IgD-negative memory B cell (primary cell): ENCODE measurements around the gene MSX1. TPM values are rescaled to one million over a fixed set of nuclear protein-coding genes. Genes with fewer than 3 reads are reported as not detected.
"Not testable (repeated sequence)": the region's sequence is repeated elsewhere in the genome, so short reads cannot be mapped to it uniquely, and the experiment has no call there.

Experiments
- H3K27ac Mint-ChIP-seq, 3 donors: one replicate each; pipeline ENCODE4 v1.8.0; 2020 to 2022; ENCODE audit warnings: mild to moderate bottlenecking in 3 of 3, mixed read lengths in 3 of 3, moderate library complexity in 1 of 3
- H3K27me3 Mint-ChIP-seq: one replicate; pipeline ENCODE4 v1.8.0; 2021; ENCODE audit warnings: mixed read lengths
- H3K36me3 Mint-ChIP-seq: one replicate; pipeline ENCODE4 v1.8.0; 2020; ENCODE audit warnings: mild to moderate bottlenecking, mixed read lengths
- H3K4me1 Mint-ChIP-seq, 3 donors: one replicate each; pipeline ENCODE4 v1.8.0; 2020 to 2022; ENCODE audit warnings: mixed read lengths in 3 of 3, mild to moderate bottlenecking in 1 of 3
- H3K4me3 Mint-ChIP-seq, 4 donors: one replicate each; pipeline ENCODE4 v1.8.0; 2020 to 2022; ENCODE audit warnings: mild to moderate bottlenecking in 4 of 4, mixed read lengths in 4 of 4, moderate library complexity in 3 of 4
- H3K9me3 Mint-ChIP-seq, 3 donors: one replicate each; pipeline ENCODE4 v1.8.0; 2020 to 2021; ENCODE audit warnings: mixed read lengths in 3 of 3, mild to moderate bottlenecking in 1 of 3
- polyA plus RNA-seq: library from polyadenylated mRNA; unstranded; fragments of 300-500 nt; fragmentation: Illumina TruSeq; gene quantifications from one replicate; pipeline ENCODE4 v1.2.3, GENCODE V29; 2021

Gene MSX1
- polyA plus RNA-seq = 0.18 TPM

GRCh38 chr4:4859325-4859798 lies at the start of gene MSX1:
Gene MSX1 (plus strand): TSS chr4:4859665. CDS start chr4:4859900, 235 bp downstream.
- Mint-ChIP-seq H3K27ac (peak within 1 kb of the TSS; percentile 76 to 95 (median 95)), H3K27me3 (peaks cover 63% of the 10 kb centered on the region), H3K4me3 (peak within 1 kb of the TSS; percentile 75 to 91 (median 82))

GRCh38 chr4:4810092-4810774 lies 49.2 kb upstream of the MSX1 start:
- H3K4me1 Mint-ChIP-seq = no peaks in the 10 kb centered on the region
- no peaks in the 10 kb centered on the region for H3K36me3 Mint-ChIP-seq
- no peak overlapping the region for H3K27ac Mint-ChIP-seq
- H3K9me3 Mint-ChIP-seq = peaks cover 0 to 23% (median 9%) of the 10 kb centered on the region in 3 donors
- H3K4me3 Mint-ChIP-seq = no peak overlapping the region
- peaks cover 12% of the 10 kb centered on the region for H3K27me3 Mint-ChIP-seq

More at GRCh38 chr4:4859325-4859798, at the start of gene MSX1:
- H3K4me1 Mint-ChIP-seq = peaks cover 11 to 14% (median 11%) of the 10 kb centered on the region in 3 donors
- H3K9me3 Mint-ChIP-seq = peaks cover 0 to 28% (median 0%) of the 10 kb centered on the region in 3 donors
- peaks cover 2% of the 10 kb centered on the region for H3K36me3 Mint-ChIP-seq

GRCh38 chr4:4810778-4811177 lies 48.7 kb upstream of the MSX1 start:
- peaks cover 12% of the 10 kb centered on the region for H3K27me3 Mint-ChIP-seq
- H3K4me1 Mint-ChIP-seq = no peaks in the 10 kb centered on the region
- no peak overlapping the region for H3K27ac Mint-ChIP-seq
- H3K9me3 Mint-ChIP-seq = peaks cover 3 to 26% (median 9%) of the 10 kb centered on the region in 3 donors
- no peaks in the 10 kb centered on the region for H3K36me3 Mint-ChIP-seq
- no peak overlapping the region for H3K4me3 Mint-ChIP-seq

DNA sequence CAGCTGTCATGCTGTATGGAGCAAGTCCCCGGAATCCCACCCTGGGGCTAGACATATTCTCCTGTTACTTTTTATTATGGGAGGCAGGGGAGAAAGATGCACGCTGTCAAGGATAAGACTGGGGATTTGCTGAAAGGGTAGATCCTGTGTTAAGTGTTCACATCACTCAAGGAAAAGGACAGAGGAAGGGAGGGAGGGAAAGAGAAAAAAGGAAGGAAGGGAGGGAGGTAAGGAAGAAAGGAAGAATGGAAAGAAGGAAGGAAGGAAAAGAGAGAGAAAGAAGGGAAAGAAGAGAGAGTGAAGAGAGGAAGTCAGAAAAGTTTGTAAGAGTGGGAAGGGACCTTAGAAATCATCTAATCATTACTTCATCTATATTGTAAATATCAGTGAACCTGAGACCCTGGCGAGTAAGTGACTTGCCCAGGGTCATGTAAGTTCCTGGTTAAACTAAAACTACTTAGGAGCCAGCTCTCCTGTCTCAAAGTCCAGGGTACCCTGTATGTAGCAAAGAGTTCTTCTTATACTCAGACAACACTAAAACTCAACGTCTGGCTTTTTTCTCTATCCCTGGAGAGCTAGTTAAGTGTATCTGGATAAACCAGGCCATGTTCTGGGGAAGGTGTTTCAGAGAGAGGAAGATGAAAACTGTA lies 47.2 kb upstream of the MSX1 start:
- H3K4me3 Mint-ChIP-seq = no peak overlapping the region
- H3K9me3 Mint-ChIP-seq = peaks cover 9 to 40% (median 16%) of the 10 kb centered on the region in 3 donors
- no peak overlapping the region for H3K27ac Mint-ChIP-seq
- H3K36me3 Mint-ChIP-seq = no peaks in the 10 kb centered on the region
- peaks cover 12% of the 10 kb centered on the region for H3K27me3 Mint-ChIP-seq
- H3K4me1 Mint-ChIP-seq = no peaks in the 10 kb centered on the region

DNA sequence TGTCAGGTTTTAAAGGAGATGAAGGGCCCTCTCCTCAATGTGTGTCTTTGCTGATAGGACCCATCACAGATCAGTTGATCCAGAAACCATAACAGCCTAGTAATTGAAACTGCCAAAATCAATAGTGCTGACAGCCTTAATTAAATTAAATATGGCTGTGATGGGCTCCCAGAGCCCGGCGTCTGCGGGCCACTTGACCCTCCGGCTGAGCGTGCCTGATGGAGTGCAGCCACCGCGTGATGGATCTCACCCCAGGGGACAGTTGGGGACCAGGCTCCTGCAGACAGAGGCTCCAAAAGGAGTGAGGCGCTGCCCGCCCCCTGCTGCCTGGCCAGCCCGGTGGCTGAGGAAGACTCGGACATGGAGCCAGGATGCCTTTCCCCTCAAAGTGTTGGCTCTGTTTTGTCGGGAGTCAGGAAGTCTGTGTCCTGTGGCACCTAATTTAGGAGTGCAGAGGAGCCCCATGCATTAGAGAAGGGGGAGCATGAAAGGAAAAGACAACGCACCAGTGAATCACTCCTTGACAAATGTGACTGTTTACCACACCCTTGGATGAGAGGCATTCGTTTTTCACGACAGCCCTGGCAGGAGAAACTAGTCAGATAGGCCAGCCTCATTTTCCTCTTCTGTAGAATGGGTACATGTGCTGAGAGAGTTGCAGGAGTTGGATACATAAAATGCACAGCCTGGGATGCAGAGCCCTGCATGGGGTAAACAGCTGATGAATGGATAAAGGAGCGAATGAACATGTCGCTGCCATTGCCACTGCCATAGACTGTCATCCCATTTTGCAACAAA lies 40.9 kb upstream of the MSX1 start:
- Mint-ChIP-seq H3K4me1 (no peaks in the 10 kb centered on the region), H3K9me3 (peaks cover 10 to 35% (median 33%) of the 10 kb centered on the region in 3 donors), H3K27me3 (peaks cover 2% of the 10 kb centered on the region), H3K27ac (no peak overlapping the region), H3K36me3 (peaks cover 1% of the 10 kb centered on the region), H3K4me3 (peak overlapping the region in 1 of 4 donors; percentile 60)

- H3K36me3 Mint-ChIP-seq = peaks cover 1% of the 10 kb centered on the region
Measured at GRCh38 chr4:4819213-4819606, 40.3 kb upstream of the MSX1 start.

DNA sequence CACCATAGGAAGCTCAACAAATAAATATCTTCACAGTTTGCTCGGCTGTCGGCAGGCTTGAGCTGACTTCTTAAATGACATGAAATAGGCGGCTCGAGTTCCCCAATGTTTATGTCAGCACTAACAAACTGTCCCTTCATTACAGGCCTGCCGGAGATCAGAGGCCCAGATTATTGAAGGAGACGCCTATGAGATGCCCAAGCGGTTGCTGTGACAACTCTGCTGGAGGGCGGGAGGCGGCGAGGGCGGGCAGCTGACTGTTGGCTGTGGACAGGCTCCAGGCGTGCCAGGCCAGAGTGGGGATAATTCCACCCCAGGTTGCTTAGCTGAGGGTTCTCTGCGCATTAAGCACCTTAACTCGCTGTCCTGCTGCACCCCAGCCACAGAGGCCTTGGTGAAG lies 39.2 kb upstream of the MSX1 start:
- Mint-ChIP-seq H3K27ac (no peak overlapping the region), H3K9me3 (peaks cover 10 to 43% (median 31%) of the 10 kb centered on the region in 3 donors), H3K4me1 (no peaks in the 10 kb centered on the region), H3K4me3 (no peak overlapping the region), H3K36me3 (peaks cover 1% of the 10 kb centered on the region), H3K27me3 (peaks cover 2% of the 10 kb centered on the region)

More at GRCh38 chr4:4819213-4819606, 40.3 kb upstream of the MSX1 start:
- peaks cover 10 to 35% (median 31%) of the 10 kb centered on the region in 3 donors for H3K9me3 Mint-ChIP-seq
- no peak overlapping the region for H3K4me3 Mint-ChIP-seq
- peaks cover 2% of the 10 kb centered on the region for H3K27me3 Mint-ChIP-seq
- H3K4me1 Mint-ChIP-seq = no peaks in the 10 kb centered on the region
- no peak overlapping the region for H3K27ac Mint-ChIP-seq

- H3K9me3 Mint-ChIP-seq = peaks cover 12 to 43% (median 30%) of the 10 kb centered on the region in 3 donors
- peaks cover 1% of the 10 kb centered on the region for H3K36me3 Mint-ChIP-seq
- peaks cover 2% of the 10 kb centered on the region for H3K27me3 Mint-ChIP-seq
- no peak overlapping the region for H3K4me3 Mint-ChIP-seq
- H3K27ac Mint-ChIP-seq = no peak overlapping the region
- H3K4me1 Mint-ChIP-seq = no peaks in the 10 kb centered on the region
Measured at GRCh38 chr4:4820739-4821138, 38.7 kb upstream of the MSX1 start.

DNA sequence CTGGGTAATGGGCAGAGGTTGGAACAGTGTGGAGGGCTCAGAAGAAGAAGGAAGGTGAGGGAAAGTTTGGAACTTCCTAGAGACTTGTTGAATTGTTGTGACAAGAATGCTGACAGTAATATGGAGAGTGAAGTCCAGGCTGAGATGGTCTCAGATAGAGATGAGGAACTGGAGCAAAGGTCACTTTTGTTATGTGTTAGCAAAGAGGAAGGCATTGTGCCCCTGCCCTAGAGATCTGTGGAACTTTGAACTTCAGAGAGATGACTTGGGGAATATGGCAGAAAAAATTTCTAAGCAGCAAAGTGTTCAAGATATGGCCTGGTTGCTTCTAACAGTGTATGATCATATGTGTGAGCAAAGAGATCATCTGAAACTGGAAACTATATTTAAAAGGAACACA lies 37.9 kb upstream of the MSX1 start:
- H3K27ac Mint-ChIP-seq = no peak overlapping the region
- H3K9me3 Mint-ChIP-seq = peaks cover 15 to 38% (median 24%) of the 10 kb centered on the region in 3 donors
- peaks cover 2% of the 10 kb centered on the region for H3K27me3 Mint-ChIP-seq
- no peaks in the 10 kb centered on the region for H3K4me1 Mint-ChIP-seq
- H3K36me3 Mint-ChIP-seq = peaks cover 1% of the 10 kb centered on the region
- peak overlapping the region in 1 of 4 donors; percentile 32 for H3K4me3 Mint-ChIP-seq

DNA sequence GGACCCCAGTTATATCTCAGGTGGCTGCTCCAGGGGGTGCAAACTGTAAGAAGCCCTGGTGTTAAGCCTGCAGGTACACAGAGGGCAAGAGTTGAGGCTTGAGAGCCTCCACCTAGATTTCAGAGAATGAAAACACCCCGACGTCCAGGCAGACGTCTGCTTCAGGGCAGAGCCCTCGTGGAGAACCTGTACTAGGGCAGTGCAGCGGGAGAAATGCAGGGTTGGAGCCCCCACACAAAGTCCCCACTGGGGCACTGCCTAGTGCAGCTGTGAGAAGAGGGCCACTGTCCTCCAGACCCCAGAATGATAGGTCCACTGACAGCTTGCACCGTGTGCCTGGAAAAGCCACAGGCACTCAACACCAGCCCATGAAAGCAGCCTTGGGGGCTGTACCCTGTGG lies 37.2 kb upstream of the MSX1 start:
- not testable (repeated sequence) for H3K4me1 Mint-ChIP-seq, H3K4me3 Mint-ChIP-seq, H3K27me3 Mint-ChIP-seq, H3K27ac Mint-ChIP-seq, H3K36me3 Mint-ChIP-seq
- peaks cover 15 to 32% (median 18%) of the 10 kb centered on the region in 3 donors for H3K9me3 Mint-ChIP-seq

DNA sequence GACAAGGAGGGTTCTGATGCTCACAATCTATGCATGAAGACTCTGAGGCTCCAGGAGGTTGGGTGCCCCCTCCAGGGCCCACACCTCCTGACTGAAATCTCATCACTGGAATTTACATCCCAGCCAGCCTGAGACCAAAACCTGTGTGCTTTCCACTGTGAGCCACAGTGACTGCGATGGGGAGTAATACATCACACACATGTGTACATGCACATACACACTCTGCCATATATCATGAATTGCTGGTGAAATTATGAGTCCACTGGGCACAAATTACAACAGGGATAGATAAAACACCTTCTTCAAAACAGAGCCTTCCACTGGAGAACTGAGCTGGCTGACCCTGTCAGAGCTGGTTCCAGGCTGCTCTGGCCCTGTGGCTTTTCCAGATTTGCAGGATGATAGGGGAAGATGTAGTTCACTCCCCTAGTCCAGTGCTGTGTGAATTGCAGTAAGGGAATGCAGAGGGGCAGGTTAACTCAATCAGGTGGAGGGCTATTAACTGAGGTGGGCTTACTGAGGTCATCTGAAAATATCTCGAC lies 35.8 kb upstream of the MSX1 start:
- Mint-ChIP-seq H3K4me3 (no peak overlapping the region), H3K27ac (no peak overlapping the region), H3K4me1 (no peaks in the 10 kb centered on the region), H3K27me3 (peaks cover 6% of the 10 kb centered on the region), H3K36me3 (peaks cover 1% of the 10 kb centered on the region), H3K9me3 (peaks cover 17 to 28% (median 17%) of the 10 kb centered on the region in 3 donors)

DNA sequence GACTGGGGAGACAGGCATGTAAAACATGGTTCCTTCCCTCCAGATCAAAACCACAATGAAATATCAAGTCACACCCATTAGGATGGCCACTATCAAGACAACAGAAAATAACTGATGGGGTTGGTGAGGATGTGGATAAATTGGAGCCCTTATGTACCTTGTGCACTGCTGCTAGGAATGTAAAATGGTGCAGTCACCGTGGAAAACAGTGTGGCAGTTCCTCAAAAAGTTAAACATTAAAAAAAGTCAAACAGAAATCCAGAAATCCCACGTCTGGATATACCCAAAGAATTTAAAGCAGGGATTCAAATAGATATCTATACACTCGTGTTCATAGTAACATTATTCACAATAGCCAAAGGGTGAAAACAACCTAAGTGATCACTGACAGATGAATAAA lies 35.2 kb upstream of the MSX1 start:
- Mint-ChIP-seq H3K27me3 (peaks cover 6% of the 10 kb centered on the region), H3K27ac (no peak overlapping the region), H3K4me1 (no peaks in the 10 kb centered on the region), H3K9me3 (peaks cover 17 to 28% (median 17%) of the 10 kb centered on the region in 3 donors), H3K36me3 (peaks cover 1% of the 10 kb centered on the region), H3K4me3 (no peak overlapping the region)

DNA sequence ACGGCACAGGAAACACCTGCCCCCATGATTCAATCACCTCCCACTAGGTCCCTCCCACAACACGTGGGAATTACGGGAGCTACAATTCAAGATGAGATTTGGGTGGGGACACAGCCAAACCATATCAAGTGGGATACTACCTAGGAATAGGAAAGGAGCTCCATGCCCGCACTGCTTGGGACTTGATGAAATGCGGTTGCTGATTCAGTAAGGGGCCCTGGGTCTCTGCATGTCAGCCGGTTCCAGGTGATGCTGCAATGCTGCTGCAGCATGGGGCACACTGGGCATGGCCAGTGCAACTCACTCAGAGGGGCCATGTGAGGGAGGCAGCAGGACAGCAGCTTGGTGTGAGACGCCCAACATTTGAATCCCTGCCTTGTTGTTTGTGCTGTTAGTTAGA lies 34.0 kb upstream of the MSX1 start:
- peaks cover 16 to 28% (median 17%) of the 10 kb centered on the region in 3 donors for H3K9me3 Mint-ChIP-seq
- peaks cover 3% of the 10 kb centered on the region for H3K36me3 Mint-ChIP-seq
- H3K4me1 Mint-ChIP-seq = no peaks in the 10 kb centered on the region
- no peak overlapping the region for H3K27ac Mint-ChIP-seq
- H3K27me3 Mint-ChIP-seq = peaks cover 6% of the 10 kb centered on the region
- H3K4me3 Mint-ChIP-seq = peak overlapping the region in 1 of 4 donors; percentile 30

DNA sequence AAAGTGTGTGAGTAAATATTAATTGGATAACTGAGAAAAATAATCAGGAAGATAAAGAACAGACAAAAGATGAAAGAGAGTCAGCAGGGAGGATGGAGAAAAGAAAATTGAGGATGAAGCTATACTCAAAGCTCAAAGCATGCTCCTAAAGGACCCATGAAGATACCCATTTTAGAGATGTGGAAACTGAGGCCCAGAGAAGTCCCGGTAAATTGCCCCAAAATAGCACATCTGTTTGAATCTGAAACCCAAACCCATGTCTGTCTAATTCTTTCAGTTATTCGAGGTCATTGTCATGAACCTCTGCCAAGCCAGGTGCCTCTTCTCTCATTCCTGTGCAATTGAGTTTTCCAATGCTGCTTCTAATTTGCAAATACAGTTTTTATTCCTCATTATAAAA lies 29.6 kb upstream of the MSX1 start:
- H3K27ac Mint-ChIP-seq = no peak overlapping the region

GRCh38 chr4:4831266-4831665 lies 28.2 kb upstream of the MSX1 start:
- H3K9me3 Mint-ChIP-seq = peaks cover 4 to 26% (median 6%) of the 10 kb centered on the region in 3 donors
- H3K4me3 Mint-ChIP-seq = no peak overlapping the region
- peaks cover 2% of the 10 kb centered on the region for H3K36me3 Mint-ChIP-seq
- H3K27me3 Mint-ChIP-seq = peaks cover 7% of the 10 kb centered on the region
- H3K27ac Mint-ChIP-seq = no peak overlapping the region
- H3K4me1 Mint-ChIP-seq = no peaks in the 10 kb centered on the region

More for the DNA sequence above, 29.6 kb upstream of the MSX1 start:
- Mint-ChIP-seq H3K9me3 (peaks cover 6 to 24% (median 7%) of the 10 kb centered on the region in 3 donors), H3K27me3 (peaks cover 7% of the 10 kb centered on the region), H3K4me1 (no peaks in the 10 kb centered on the region), H3K4me3 (no peak overlapping the region), H3K36me3 (peaks cover 2% of the 10 kb centered on the region)
